GM18951 (cell line): ENCODE measurements around the gene SLC25A22.

Source experiments
- POLR2A ChIP-seq: IDR thresholded peaks from 4 replicates; pipeline ENCODE4 v1.6.1; 2011; ENCODE audit warnings: mild to moderate bottlenecking; ENCODE audit not compliant: insufficient read length, insufficient read depth; ENCODE audit errors: extremely low read depth
- in situ Hi-C: fragments of 300-500 bp; cut with MboI; formaldehyde crosslinking; loops from one replicate; pipeline ENCODE4 v1.12.0; 2022; ENCODE audit warnings: low sequenced_read_pairs, mixed read lengths, inconsistent platforms; ENCODE audit not compliant: unreplicated experiment

SLC25A22 gene

DNA sequence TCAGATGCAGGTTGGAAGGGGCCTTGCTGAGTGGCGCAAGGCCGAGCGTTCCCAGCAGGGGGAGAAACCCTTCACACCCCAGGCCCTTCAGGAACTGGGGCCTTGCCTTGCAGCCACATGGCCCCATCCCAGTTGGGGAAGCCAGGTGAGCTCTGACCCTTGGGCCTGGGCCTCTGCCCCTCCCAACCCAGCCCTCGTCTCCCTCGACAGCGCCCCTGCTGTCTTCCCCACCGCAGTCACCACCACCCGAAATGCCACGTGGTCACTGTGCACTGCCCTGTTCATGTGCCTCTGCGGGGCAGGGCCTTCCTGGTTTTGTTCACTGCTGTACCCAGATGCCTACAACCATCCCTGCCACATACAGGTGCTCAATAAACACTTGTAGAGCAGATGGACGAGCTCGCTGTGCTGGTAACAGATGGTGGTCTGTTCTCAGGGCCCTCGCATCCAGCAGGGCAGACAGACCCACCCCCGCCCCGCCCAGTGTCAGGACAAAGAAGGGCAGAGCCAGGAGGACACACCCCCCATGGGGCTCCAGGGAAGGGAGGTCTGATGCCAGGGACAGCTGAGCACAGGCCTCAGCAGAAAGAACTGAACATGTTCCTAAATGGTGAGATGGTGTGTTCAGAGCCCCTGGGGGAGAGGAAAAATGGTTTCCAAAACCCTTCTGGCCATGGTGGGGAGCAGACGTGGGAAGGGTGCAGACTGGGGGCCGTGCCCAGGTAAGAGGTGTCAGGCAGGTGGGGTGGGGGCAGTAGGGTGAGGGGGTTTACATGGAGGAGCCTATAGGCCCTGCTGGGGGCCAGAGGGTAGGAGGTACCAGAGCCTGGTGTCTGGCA is 40.6 kb upstream of the SLC25A22 start:
- no peak for TF ChIP-seq POLR2A
- in situ Hi-C loops = no loop called here

DNA sequence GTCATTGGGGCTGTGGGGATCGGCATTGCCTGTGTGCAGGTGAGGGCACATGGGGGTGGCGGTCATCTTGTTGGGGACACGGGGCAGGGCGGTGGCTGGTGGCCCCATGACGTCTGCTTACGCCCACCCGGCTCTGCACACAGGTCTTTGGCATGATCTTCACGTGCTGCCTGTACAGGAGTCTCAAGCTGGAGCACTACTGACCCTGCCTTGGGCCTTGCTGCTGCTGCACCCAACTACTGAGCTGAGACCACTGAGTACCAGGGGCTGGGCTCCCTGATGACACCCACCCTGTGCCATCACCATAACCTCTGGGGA is 39.9 kb upstream of the SLC25A22 start:
- in situ Hi-C loops = no loop called here
- TF ChIP-seq POLR2A = no peak

DNA sequence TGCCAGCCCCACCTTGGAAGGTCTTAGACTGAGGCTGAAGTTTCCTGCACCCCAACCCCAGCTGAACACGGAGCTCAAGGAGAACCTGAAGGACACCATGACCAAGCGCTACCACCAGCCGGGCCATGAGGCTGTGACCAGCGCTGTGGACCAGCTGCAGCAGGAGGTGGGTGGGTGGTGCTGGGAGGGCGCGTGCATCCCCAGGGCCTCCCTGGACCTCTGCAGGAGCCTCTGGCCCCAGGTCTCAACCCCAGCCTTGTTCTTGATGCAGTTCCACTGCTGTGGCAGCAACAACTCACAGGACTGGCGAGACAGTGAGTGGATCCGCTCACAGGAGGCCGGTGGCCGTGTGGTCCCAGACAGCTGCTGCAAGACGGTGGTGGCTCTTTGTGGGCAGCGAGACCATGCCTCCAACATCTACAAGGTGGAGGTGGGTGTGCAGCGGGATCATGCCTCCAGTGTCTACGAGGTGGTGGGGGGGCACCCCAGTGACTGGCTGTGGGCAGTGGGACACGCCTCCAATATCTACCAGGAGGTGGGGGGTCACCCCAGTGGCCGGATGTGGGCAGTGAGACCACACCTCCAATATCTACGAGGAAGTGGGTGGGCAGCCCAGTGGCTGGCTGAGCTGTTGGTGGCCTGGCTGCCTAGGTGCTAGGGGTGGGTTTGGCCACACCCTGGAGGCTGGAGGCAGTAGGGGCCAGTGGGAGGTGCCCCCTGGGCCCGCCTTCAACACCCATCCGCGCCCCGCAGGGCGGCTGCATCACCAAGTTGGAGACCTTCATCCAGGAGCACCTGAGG is 39.3 kb upstream of the SLC25A22 start:
- TF ChIP-seq POLR2A = no peak
- in situ Hi-C loops = no loop called here

DNA sequence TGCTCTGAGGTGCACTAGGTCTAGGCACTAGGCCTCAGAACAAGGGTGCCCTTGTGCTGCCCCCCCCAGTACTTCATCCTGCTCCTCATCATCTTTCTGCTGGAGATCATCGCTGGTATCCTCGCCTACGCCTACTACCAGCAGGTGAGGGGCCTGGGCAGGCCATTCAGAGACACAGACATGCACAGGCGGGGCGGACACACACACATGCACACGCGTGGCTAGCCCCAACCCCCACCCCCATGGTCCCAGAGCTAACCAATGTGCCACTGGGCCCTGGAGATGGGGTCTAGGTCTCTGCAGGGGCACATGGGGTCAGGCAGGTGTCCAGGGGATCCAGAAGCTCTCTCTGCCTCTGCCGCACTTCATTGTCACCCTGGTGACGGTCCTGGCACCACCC is 38.6 kb upstream of the SLC25A22 start:
- in situ Hi-C loops = no loop called here
- no peak for TF ChIP-seq POLR2A

DNA sequence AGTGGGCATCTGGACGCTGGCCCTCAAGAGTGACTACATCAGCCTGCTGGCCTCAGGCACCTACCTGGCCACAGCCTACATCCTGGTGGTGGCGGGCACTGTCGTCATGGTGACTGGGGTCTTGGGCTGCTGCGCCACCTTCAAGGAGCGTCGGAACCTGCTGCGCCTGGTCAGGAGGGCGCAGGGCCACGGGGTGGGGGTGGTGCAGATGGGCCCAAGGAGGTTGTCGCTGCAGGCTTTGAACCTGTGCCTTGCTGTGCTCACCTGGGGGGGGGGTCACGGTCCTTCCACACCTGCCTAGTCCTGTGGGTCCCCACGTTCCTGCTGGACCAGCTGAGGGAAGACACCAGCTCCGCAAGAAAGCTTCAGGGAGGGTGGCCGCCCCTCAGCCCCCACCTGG is 38.2 kb upstream of the SLC25A22 start:
- in situ Hi-C loops = no loop called here
- TF ChIP-seq POLR2A = no peak

DNA sequence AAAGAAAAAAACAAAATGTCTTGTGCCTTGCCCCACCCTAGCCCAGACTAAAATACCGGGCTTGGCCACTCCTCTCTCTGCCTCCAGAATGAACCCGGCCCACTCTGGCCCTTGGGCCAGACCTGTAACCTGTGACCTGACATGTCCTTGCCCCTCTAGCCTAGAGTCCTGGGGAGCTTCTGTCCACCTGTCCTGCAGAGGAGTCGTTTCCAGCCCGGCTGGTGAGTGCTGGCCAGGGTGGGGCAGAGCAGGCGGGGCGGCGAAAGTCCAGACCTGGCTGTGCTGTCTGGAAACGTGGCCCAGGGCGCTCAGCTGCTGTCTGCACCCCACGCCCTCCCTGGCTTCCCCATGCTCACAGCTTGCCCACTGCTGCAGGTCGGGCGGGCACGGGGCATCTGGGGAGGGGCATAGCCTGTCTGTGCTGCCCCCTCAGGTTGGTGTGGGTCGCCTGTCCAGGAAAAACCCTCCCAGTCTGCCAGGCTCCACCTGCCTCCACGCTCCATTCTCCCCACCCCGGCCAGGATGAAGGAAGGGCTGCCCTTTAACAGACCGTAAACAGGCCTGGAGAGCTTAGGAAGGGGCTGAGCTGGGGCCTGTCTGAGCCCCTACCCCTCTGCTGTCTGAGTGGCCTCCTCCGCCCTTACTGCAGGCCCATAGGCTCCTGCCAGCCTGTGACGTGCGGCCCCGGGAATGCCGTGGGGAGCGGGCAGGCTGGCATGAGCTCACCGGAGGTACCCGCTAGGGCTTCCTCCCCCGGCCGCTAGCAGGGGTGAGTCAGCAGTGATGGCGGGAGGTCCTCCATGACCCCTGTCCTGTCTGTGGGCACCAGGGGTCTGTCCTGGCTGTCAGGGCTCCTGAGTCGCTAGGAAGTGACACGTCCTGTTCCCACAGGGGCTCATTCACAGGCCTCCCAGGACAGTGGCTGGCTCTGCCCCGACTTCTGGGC is 36.6 kb upstream of the SLC25A22 start:
- in situ Hi-C loops = no loop called here
- TF ChIP-seq POLR2A = no peak

DNA sequence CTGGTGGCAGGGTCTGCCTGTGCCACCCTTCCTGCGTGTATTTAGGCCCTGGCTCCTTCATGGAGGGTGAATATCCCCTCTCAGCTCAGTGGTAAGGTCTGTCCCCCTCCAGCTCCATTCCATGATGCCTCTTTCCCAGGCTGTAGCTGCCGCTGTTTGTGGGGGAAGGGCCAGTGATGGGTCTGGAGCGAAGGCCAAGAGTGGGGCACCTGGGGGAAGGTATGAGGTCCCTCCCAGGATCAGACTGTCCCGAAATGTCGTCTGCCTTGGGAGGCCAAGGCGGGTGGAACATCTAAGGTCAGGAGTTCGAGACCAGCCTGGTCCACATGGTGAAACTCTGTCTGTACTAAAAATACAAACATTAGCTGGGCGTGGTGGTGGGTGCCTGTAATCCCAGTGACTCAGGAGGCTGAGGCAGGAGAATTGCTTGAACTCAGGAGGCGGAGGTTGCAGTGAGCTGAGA is 35.8 kb upstream of the SLC25A22 start:
- in situ Hi-C loops = no loop called here
- TF ChIP-seq POLR2A = no peak

DNA sequence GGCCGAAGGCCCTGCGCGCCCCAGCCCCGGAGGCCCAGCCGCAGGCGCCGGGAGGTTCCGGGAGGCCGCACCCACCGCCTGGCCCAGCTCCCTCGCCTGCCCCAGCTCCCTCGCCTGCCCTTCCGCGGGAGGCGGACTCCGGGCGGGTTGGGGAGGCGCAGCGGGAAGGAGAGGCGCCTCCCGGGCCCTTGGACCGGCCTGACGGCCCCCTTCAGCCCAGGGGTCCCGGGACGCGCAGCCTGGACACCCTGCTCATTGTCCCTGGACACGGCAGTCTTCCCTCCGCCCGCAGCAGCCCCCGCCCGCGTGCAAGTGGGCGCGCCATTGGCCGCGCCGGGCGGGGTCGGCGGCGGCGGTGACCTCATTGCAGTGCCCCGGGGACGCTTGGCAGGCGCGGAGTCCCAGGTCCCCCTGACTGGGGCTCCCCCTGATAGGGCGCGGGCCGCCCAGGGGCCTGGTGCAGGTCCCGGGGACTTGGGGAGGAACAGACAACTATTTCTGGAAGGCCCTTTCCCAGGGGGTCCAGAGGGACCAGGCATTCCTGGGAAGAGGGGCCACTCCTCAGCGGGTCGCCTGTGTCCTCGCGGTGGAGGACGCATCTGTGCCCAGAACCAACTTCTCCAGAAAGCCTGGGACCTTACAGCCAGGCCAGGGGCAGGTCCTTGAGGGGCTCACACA is 35.2 kb upstream of the SLC25A22 start:
- TF ChIP-seq POLR2A = no peak
- in situ Hi-C loops = no loop called here

DNA sequence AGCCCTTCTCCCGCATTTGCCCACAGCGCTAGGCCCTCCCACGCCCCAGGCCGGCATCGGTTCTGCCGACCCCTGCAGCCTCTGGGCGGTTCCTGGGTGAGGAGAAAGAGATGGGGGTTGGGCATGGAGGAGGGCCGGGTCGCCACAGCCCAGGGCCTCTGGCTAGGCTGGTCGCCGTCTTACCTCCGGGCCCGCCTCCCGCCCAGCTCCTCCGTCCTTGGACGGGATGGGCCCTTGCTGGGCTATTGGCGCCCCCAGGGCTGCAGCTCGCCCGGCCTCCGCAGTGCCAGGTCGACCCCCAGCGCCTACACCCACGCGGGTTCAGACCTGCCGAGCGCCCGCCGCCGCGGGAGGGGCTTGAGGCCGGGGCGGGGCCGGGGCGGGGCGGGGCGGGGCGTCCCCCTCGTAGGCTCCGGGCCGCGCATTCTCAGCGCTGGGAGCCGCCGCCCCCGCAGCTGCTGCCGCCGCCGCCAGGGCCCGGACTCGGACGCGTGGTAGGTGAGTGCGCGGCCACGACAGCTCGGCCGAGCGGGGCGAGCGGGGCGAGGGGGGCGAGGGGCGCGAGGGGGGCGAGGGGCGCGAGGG is 34.5 kb upstream of the SLC25A22 start, which contains the start of gene CD151:
Gene CD151 (plus strand): TSS at position 424 of the 585 bp plus-strand sequence. CDS start 3,118 bp downstream, outside the sequence.
- peak; percentile 35 for TF ChIP-seq POLR2A
- in situ Hi-C loops = no loop called here

DNA sequence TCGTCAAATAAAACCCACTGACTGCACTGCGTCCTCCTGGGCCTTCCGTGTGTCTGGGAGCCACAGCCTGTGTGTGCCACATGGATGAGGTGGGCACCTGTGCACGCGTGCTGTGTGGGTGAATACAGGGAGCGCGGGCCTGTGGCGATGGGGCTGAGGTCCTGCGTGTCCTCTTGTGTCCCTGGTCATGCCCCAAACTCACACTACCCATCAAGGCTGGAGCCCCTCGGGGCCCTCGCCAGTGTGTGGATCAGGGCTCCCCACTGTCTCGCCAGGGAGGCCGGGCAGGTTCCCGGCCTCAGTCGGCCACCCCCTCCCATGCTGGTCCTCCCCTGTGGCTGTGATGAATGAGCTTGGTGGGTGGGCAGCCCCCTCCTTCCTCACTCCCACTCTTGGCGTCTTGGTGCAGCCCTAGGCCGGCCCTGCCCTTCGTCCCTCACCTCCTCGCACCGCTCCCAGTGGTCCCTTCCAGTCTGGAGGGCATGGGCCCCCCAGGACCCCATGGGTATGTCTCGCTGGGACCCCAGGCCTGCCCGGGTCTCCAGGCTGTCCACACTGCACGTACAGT is 34.0 kb upstream of the SLC25A22 start:
- in situ Hi-C loops = no loop called here
- no peak for TF ChIP-seq POLR2A

DNA sequence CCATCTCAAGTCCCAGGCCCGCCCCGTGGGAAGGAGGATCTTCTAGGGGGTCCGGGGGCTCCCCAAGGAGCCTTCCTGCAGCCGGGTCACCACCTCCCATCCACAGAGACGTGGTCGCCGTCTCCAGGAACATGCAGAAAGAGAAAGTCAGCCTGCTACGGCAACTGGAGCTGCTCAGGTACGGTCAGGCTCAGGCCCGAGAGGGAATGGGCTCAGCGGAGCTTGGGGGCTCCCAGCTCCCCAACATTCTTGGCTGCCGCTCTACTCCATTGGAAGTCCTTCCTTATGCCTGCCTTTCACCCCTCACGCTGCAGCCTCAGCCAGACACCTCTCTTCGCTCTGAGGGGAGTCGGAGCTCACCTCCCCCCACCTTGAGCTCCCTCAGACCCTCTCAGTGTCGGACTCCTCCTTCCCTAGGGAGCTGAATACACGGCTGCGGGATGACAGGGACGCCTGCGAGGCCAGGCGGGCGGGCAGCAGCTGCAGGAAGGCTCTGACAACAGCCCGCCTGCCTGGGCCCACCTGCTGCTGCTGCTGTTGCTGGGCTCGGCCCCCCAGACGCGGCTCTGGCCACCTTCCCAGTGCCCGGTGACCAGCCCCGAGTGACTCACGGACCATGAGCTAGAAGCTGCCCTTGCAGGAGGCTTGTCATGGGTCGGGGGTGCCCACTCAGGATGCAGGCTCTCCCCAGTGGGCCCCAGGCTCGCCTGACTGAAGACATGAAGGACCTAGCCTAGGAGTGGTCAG is 33.2 kb upstream of the SLC25A22 start:
- no peak for TF ChIP-seq POLR2A
- in situ Hi-C loops = no loop called here
